Fibroblast of lung (primary cell): ENCODE data around the gene AGBL4.

Experiments used
- EZH2 ChIP-seq: IDR thresholded peaks from 2 replicates; pipeline ENCODE4 v1.5.1; 2012; ENCODE audit warnings: low read length, control low read depth, mild to moderate bottlenecking; ENCODE audit errors: missing control alignments
- TF ChIP-seq, protein P1 (sequence below), 2 donors: IDR thresholded peaks in 1 of 2; conservative IDR thresholded peaks in 1 of 2; 1 replicate in 1 of 2; 2 replicates in 1 of 2; pipeline ENCODE4 v1.5.1; 2011 to 2012; ENCODE audit warnings: low read length in 2 of 2, control low read depth in 1 of 2, inconsistent platforms in 1 of 2, low read depth in 1 of 2, mild to moderate bottlenecking in 1 of 2

DNA sequence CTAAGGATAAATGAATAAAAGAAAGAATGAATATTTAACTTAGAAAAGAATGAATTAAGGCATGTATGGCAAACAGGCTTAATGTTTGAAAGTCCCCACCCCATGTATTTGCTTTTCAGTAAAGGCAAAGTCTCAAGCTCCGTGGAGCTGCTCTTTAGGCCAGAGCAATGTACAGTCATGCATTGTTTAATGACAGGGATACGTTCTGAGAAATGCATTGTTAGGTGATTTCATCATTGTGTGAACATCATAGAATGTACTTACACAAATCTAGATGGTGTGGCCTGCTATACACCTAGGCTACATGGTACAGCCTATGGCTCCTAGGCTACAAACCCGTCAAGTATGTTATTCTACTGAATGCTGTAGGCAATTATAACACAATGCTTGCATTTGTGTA, 1500.2 kb downstream of the AGBL4 start:
- TF ChIP-seq, protein P1, sequence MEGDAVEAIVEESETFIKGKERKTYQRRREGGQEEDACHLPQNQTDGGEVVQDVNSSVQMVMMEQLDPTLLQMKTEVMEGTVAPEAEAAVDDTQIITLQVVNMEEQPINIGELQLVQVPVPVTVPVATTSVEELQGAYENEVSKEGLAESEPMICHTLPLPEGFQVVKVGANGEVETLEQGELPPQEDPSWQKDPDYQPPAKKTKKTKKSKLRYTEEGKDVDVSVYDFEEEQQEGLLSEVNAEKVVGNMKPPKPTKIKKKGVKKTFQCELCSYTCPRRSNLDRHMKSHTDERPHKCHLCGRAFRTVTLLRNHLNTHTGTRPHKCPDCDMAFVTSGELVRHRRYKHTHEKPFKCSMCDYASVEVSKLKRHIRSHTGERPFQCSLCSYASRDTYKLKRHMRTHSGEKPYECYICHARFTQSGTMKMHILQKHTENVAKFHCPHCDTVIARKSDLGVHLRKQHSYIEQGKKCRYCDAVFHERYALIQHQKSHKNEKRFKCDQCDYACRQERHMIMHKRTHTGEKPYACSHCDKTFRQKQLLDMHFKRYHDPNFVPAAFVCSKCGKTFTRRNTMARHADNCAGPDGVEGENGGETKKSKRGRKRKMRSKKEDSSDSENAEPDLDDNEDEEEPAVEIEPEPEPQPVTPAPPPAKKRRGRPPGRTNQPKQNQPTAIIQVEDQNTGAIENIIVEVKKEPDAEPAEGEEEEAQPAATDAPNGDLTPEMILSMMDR (conservative IDR thresholded peaks at IDR 0.05 in 1 of 2, IDR thresholded peaks at IDR 0.05 in 1 of 2; ENCODE audit: low read depth in 1 of 2, low read length in 2 of 2): no peak
- TF ChIP-seq EZH2: no peak
